CD8-positive, alpha-beta memory T cell (primary cell): ENCODE results near the gene ENDOV. TPM values are rescaled to one million over a fixed set of nuclear protein-coding genes. Genes with fewer than 3 reads are reported as not detected.

ENCODE experiments used
- CTCF ChIA-PET: fragments of 350-600 bp; sonication (Branson Sonifier 250); formaldehyde crosslinking; loops from one replicate; lab custom pipeline; 2021; ENCODE audit warnings: antibody characterized with exemption; lab: Charles Lee
- POLR2A ChIA-PET: fragments of 350-600 bp; sonication (Branson Sonifier 250); formaldehyde crosslinking; loops from one replicate; lab custom pipeline; 2021; ENCODE audit warnings: antibody characterized with exemption; lab: Charles Lee
- DNase-seq, 5 donors: peaks; one replicate each; pipeline versions ENCODE4 v3.0.0 to v3.0.0-alpha.2; 2020 to 2022; ENCODE audit warnings: mixed read lengths in 1 of 5
- H3K27ac ChIP-seq: one replicate; pipeline ENCODE4 v1.7.0; 2013; ENCODE audit warnings: low read depth, mild to moderate bottlenecking, low read length, moderate library complexity
- H3K27me3 ChIP-seq: 2 replicates; pipeline ENCODE4 v1.7.0; 2013; ENCODE audit warnings: low read length, mild to moderate bottlenecking; ENCODE audit not compliant: insufficient read depth, poor library complexity, severe bottlenecking
- H3K36me3 ChIP-seq: 2 replicates; pipeline ENCODE4 v1.7.0; 2013; ENCODE audit warnings: mild to moderate bottlenecking, low read length, moderate library complexity; ENCODE audit not compliant: insufficient read depth
- H3K4me1 ChIP-seq: 2 replicates; pipeline ENCODE4 v1.7.0; 2013; ENCODE audit warnings: mild to moderate bottlenecking, low read length, moderate library complexity; ENCODE audit not compliant: insufficient read depth
- H3K4me3 ChIP-seq: 2 replicates; pipeline ENCODE4 v1.7.0; 2013; ENCODE audit warnings: mild to moderate bottlenecking, low read length
- H3K9me3 ChIP-seq: 2 replicates; pipeline ENCODE4 v1.7.0; 2013; ENCODE audit warnings: mild to moderate bottlenecking, low read length
- H3K27ac Mint-ChIP-seq, 8 donors: one replicate each; pipeline ENCODE4 v1.8.0; 2020 to 2021; ENCODE audit warnings: mixed read lengths in 8 of 8, mild to moderate bottlenecking in 6 of 8, inconsistent platforms in 3 of 8, moderate library complexity in 3 of 8
- H3K27me3 Mint-ChIP-seq, 2 donors: one replicate each; pipeline ENCODE4 v1.8.0; 2020 to 2021; ENCODE audit warnings: mixed read lengths in 2 of 2, mild to moderate bottlenecking in 1 of 2, moderate library complexity in 1 of 2
- H3K36me3 Mint-ChIP-seq, 3 donors: one replicate each; pipeline ENCODE4 v1.8.0; 2020 to 2021; ENCODE audit warnings: mixed read lengths in 3 of 3, inconsistent platforms in 1 of 3, mild to moderate bottlenecking in 1 of 3
- H3K4me1 Mint-ChIP-seq, 3 donors: one replicate each; pipeline ENCODE4 v1.8.0; 2020 to 2021; ENCODE audit warnings: mixed read lengths in 3 of 3, inconsistent platforms in 1 of 3, mild to moderate bottlenecking in 1 of 3
- H3K4me3 Mint-ChIP-seq, 7 donors: one replicate each; pipeline ENCODE4 v1.8.0; 2020 to 2021; ENCODE audit warnings: mixed read lengths in 7 of 7, mild to moderate bottlenecking in 6 of 7, moderate library complexity in 4 of 7, inconsistent platforms in 2 of 7
- H3K9me3 Mint-ChIP-seq, 5 donors: one replicate each; pipeline ENCODE4 v1.8.0; 2020 to 2022; ENCODE audit warnings: mixed read lengths in 5 of 5, mild to moderate bottlenecking in 3 of 5, moderate library complexity in 2 of 5, inconsistent platforms in 1 of 5
- polyA plus RNA-seq: library from polyadenylated mRNA; unstranded; fragments of 300-500 nt; fragmentation: Illumina TruSeq; gene quantifications from one replicate; pipeline ENCODE4 v1.2.3, GENCODE V29; 2021
- total RNA-seq, 2 experiments: library from RNA; stranded (reverse); gene quantifications; one replicate each; pipeline ENCODE4 v1.2.3, GENCODE V29; 2021

The ENDOV gene
- total and polyA plus RNA-seq, 3 experiments from 2014 or later: 8.5 to 16.8 (median 12.4) TPM

GRCh38 chr17:80485846-80486245 lies 70.9 kb downstream of the ENDOV start:
- H3K9me3 ChIP-seq: no peaks in the 10 kb centered on the region
- ChIA-PET POLR2A (no interaction called here), CTCF (no interaction called here)

DNA sequence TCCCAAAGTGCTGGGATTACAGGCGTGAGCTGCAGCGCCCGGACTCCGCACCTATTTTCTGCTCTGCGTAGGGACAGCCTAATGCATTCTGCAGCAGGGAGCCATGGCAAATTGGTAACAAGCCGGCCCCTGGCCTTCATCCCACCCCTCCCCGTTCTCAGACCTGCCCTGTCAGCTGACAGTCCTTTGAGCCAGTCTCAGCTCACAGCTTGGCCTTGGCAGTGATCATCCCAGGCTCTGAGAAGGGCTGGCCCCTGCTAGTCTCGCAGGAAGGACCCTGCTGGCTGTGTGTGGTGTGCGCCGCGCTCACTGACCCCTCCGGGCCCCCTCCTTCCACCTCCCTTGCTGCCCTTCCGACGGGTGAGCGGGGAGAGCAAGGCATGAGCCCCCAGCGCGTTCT lies 71.7 kb downstream of the ENDOV start:
- Histone ChIP-seq H3K27me3 (peaks cover 6% of the 10 kb centered on the region), H3K9me3 (no peaks in the 10 kb centered on the region), H3K4me3 (no peak overlapping the region), H3K36me3 (no peaks in the 10 kb centered on the region), H3K27ac (no peak overlapping the region), H3K4me1 (no peaks in the 10 kb centered on the region)
- Mint-ChIP-seq H3K9me3 (no peaks in the 10 kb centered on the region), H3K27me3 (peaks cover 16 to 39% of the 10 kb centered on the region in 2 donors), H3K4me1 (no peaks in the 10 kb centered on the region), H3K36me3 (no peaks in the 10 kb centered on the region), H3K27ac (no peak overlapping the region), H3K4me3 (no peak overlapping the region)
- ChIA-PET POLR2A (no interaction called here), CTCF (no interaction called here)
- DNase-seq: no peak

More at GRCh38 chr17:80485846-80486245, 70.9 kb downstream of the ENDOV start:
- no peaks in the 10 kb centered on the region for H3K36me3 ChIP-seq
- Mint-ChIP-seq H3K27me3 (peaks cover 21 to 48% of the 10 kb centered on the region in 2 donors), H3K4me1 (no peaks in the 10 kb centered on the region), H3K9me3 (no peaks in the 10 kb centered on the region), H3K36me3 (no peaks in the 10 kb centered on the region), H3K4me3 (no peak overlapping the region), H3K27ac (no peak overlapping the region)
- H3K4me1 ChIP-seq: no peaks in the 10 kb centered on the region
- H3K27me3 ChIP-seq: peaks cover 6% of the 10 kb centered on the region
- DNase-seq: no peak
- H3K27ac ChIP-seq: no peak overlapping the region
- no peak overlapping the region for H3K4me3 ChIP-seq

GRCh38 chr17:80487511-80487910 lies 72.5 kb downstream of the ENDOV start:
- CTCF ChIA-PET: no interaction called here
- H3K36me3 Mint-ChIP-seq: no peaks in the 10 kb centered on the region

More at GRCh38 chr17:80487511-80487910, 72.5 kb downstream of the ENDOV start:
- no peak for DNase-seq
- H3K9me3 Mint-ChIP-seq: no peaks in the 10 kb centered on the region
- POLR2A ChIA-PET: no interaction called here
- Histone ChIP-seq H3K9me3 (no peaks in the 10 kb centered on the region), H3K36me3 (no peaks in the 10 kb centered on the region), H3K4me3 (no peak overlapping the region), H3K27ac (no peak overlapping the region), H3K4me1 (no peaks in the 10 kb centered on the region), H3K27me3 (peaks cover 6% of the 10 kb centered on the region)
- H3K27me3 Mint-ChIP-seq: peaks cover 10 to 31% of the 10 kb centered on the region in 2 donors
- H3K4me1 Mint-ChIP-seq: no peaks in the 10 kb centered on the region
- H3K27ac Mint-ChIP-seq: no peak overlapping the region
- H3K4me3 Mint-ChIP-seq: no peak overlapping the region

Other genes with a start within 250 kb of the ENDOV start
- gene CARD14, start 245.1 kb upstream of the ENDOV start, total RNA-seq: not detected
- not detected for gene CARD14, start 245.1 kb upstream of the ENDOV start, polyA plus RNA-seq
- 10 to 100 TPM; 23.2 to 27.2 TPM for gene SGSH, start 194.8 kb upstream of the ENDOV start, total RNA-seq
- 46.7 TPM for gene SGSH, start 194.8 kb upstream of the ENDOV start, polyA plus RNA-seq
- gene SLC26A11, start 194.7 kb upstream of the ENDOV start, total RNA-seq: 10 to 100 TPM; 18.1 to 19.6 TPM
- gene SLC26A11, start 194.7 kb upstream of the ENDOV start, polyA plus RNA-seq: 7.0 TPM
- gene RNF213, start 154.3 kb upstream of the ENDOV start, total RNA-seq: 100 to 1,000 TPM; 184 to 185 TPM
- 75.7 TPM for gene RNF213, start 154.3 kb upstream of the ENDOV start, polyA plus RNA-seq
- 1 to 10 TPM in 1 of 2 experiments, under 1 TPM in 1; 0.93 to 1.2 TPM for gene NPTX1, start 61.4 kb downstream of the ENDOV start, total RNA-seq
- not detected for gene NPTX1, start 61.4 kb downstream of the ENDOV start, polyA plus RNA-seq
- 10 to 100 TPM; 63.9 to 69.4 TPM for gene RPTOR, start 129.7 kb downstream of the ENDOV start, total RNA-seq
- 7.9 TPM for gene RPTOR, start 129.7 kb downstream of the ENDOV start, polyA plus RNA-seq